HG03060 (cell line): ENCODE results near the gene FKBP6.
"Not testable (repeated sequence)": the region's sequence is repeated elsewhere in the genome, so short reads cannot be mapped to it uniquely, and the experiment has no call there.

Experiments
- ATAC-seq: cut with Tn5 transposase; IDR thresholded peaks from one replicate; pipeline ENCODE4 v1.9.1; 2021; ENCODE audit warnings: low read depth, moderate number of reproducible peaks; ENCODE audit not compliant: unreplicated experiment

FKBP6 gene

GRCh38 chr7:73387908-73388414, 60.0 kb downstream of the FKBP6 start:
- ATAC-seq: no peak

- no peak for ATAC-seq
Observed at GRCh38 chr7:73391396-73391795, 63.4 kb downstream of the FKBP6 start.

- ATAC-seq: no peak
Observed at GRCh38 chr7:73394422-73394821, 66.5 kb downstream of the FKBP6 start.

- no peak for ATAC-seq
Observed at GRCh38 chr7:73395538-73396503, 67.9 kb downstream of the FKBP6 start.

- no peak for ATAC-seq
Observed at GRCh38 chr7:73397521-73398281, 69.7 kb downstream of the FKBP6 start.

GRCh38 chr7:73399185-73400050, 71.5 kb downstream of the FKBP6 start:
- not testable (repeated sequence) for ATAC-seq

GRCh38 chr7:73404860-73405259, 76.9 kb downstream of the FKBP6 start:
- not testable (repeated sequence) for ATAC-seq
